ENCODE results near the gene KDM4C. TPM values are rescaled to one million over a fixed set of nuclear protein-coding genes. Genes with fewer than 3 reads are reported as not detected.

KDM4C gene
- total and polyA plus RNA-seq, 11 donors: 4.4 to 19.9 (median 13.3) TPM

DNA sequence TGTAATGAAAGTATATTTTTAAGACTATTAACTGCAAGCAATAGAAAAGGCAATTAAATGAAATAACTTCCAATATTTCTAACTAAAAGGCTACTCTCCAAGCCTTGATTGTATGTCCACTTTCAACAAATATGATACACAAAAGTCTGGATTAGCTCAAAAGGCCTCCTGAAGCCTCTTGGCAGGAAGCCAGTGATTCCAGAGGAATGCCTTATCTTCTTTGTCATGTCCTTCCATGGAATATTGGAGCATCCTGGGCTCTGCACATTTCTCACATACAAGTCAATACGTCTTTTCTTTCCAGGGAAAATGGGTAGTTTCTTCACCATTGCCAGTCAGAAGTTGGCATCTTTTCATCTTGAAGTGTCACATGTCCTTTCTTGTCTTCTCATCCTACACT is 357.8 kb downstream of the KDM4C start:
- Histone ChIP-seq H3K27me3 (no peaks in the 10 kb centered on the region), H3K27ac (no peak overlapping the region), H3K36me3 (peaks cover 0 to 12% (median 0%) of the 10 kb centered on the region in 9 donors), H3K9me3 (no peaks in the 10 kb centered on the region), H3K4me3 (no peak overlapping the region), H3K4me1 (peaks cover 0 to 9% (median 0%) of the 10 kb centered on the region in 12 donors)
- ATAC-seq (no peak), DNase-seq (no peak)
- intact Hi-C loops (cut with DNase I): no loop called here
- WGBS, 4 donors: 0 to 68% (median 30%) methylated on average over 1 of the region's 1 CpG
- TF ChIP-seq, protein P1, sequence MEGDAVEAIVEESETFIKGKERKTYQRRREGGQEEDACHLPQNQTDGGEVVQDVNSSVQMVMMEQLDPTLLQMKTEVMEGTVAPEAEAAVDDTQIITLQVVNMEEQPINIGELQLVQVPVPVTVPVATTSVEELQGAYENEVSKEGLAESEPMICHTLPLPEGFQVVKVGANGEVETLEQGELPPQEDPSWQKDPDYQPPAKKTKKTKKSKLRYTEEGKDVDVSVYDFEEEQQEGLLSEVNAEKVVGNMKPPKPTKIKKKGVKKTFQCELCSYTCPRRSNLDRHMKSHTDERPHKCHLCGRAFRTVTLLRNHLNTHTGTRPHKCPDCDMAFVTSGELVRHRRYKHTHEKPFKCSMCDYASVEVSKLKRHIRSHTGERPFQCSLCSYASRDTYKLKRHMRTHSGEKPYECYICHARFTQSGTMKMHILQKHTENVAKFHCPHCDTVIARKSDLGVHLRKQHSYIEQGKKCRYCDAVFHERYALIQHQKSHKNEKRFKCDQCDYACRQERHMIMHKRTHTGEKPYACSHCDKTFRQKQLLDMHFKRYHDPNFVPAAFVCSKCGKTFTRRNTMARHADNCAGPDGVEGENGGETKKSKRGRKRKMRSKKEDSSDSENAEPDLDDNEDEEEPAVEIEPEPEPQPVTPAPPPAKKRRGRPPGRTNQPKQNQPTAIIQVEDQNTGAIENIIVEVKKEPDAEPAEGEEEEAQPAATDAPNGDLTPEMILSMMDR (IDR thresholded peaks at IDR 0.05): no peak
- no peak for TF ChIP-seq POLR2A (IDR thresholded peaks at IDR 0.05)

DNA sequence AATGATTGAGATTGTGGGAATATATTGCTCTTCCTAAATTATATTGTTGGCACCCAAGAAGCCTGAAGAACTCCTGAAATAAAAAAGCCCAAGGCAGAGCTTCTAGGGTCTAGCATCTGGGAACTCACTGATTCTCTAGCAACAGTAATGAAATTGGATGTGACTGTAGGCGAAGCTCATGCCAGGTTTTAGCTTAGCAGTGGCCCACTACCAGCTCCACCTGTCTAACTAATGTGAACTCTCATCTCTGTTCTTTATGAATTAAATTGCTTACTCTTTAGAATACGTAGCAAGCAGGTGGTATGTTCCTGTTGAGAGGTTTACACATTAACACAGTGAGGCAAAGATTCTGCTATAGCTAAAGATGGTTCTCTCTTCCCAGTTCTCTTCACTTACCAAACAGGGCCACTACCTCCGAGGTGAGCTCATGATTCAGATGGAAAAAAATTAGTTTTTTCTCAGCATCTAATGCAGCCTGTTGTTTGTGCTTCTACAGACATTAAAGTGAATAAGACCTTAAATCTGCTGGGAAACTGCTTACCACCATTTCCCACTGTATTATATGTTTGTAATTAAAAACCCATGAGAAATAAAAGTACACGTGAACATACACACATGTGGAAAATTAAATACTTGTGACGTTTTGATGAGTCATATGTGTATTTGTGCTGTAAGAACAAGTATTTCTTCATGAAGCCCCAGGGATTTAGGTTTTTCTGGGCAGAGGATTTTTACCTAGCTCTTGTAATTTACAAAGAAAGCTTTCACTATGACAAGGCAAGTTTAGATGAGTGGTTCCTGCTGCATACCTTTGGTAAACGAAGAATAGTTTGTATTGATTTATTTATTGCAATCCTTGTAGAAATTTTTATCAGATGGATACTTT is 360.1 kb downstream of the KDM4C start:
- TF ChIP-seq, protein P1 (IDR thresholded peaks at IDR 0.05): no peak
- TF ChIP-seq POLR2A (IDR thresholded peaks at IDR 0.05): no peak
- peaks cover 0 to 9% (median 0%) of the 10 kb centered on the region in 12 donors for H3K4me1 ChIP-seq
- H3K36me3 ChIP-seq: peaks cover 0 to 12% (median 0%) of the 10 kb centered on the region in 9 donors
- no peaks in the 10 kb centered on the region for H3K9me3 ChIP-seq
- no peaks in the 10 kb centered on the region for H3K27me3 ChIP-seq
- 73 to 89% (median 87%) methylated on average over 6 of the region's 6 CpGs for WGBS, 4 donors
- no peak for ATAC-seq
- DNase-seq: no peak
- H3K4me3 ChIP-seq: no peak overlapping the region
- intact Hi-C loops (cut with DNase I): no loop called here
- no peak overlapping the region for H3K27ac ChIP-seq

DNA sequence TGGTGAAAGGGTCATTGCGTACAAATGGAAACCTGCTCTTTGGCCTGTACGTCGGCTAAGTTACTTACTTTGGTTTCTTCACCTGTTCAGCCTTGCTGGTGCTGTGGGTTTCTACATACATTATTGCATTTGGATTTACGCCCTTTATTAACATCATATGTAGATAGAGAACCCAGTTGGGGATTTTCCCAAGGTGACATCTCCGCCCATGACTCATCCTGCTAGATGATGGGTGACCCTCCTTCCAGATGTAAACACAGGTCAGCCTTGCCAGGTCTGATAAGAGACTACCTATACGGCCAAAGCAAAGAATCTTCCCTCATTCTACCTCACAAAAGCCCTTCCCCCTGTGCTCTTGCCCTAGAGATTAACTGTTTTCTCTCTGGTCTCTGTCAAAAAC is 360.9 kb downstream of the KDM4C start:
- Histone ChIP-seq H3K27ac (no peak overlapping the region), H3K27me3 (no peaks in the 10 kb centered on the region), H3K36me3 (peaks cover 0 to 5% (median 0%) of the 10 kb centered on the region in 9 donors), H3K4me3 (no peak overlapping the region), H3K9me3 (no peaks in the 10 kb centered on the region), H3K4me1 (peaks cover 0 to 9% (median 0%) of the 10 kb centered on the region in 12 donors)
- ATAC-seq: no peak
- no peak for DNase-seq
- intact Hi-C loops (cut with DNase I): no loop called here
- WGBS, 4 donors: 88 to 94% (median 90%) methylated on average over 6 of the region's 6 CpGs
- TF ChIP-seq, protein P1 (IDR thresholded peaks at IDR 0.05): no peak
- no peak for TF ChIP-seq POLR2A (IDR thresholded peaks at IDR 0.05)

DNA sequence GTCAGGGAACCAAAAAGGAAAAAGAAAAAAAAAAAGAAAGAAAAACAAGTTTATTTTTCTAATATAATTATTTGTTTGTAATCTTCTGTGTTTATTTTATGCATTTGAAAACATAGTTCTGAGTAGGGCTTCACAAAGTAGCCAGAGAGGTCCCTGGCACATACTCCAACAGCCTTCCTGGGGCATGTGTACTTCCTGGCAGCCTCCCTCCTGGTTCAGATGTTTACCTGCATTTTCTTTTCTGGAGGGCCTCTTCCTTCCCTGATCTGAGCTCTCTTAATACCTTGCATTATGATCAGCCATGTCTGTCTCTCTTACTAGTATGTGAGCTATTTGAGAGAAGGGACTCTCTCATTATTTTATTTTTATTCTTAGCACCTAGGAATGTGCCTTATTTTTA is 361.8 kb downstream of the KDM4C start:
- no peak for TF ChIP-seq POLR2A (IDR thresholded peaks at IDR 0.05)
- TF ChIP-seq, protein P1 (IDR thresholded peaks at IDR 0.05): no peak
- no peaks in the 10 kb centered on the region for H3K9me3 ChIP-seq
- intact Hi-C loops (cut with DNase I): loop anchor here in 1 of 10 donors (10.0 kb wide), 1 partner anchor 65 kb away; no protein-coding TSS in a partner anchor
- H3K4me3 ChIP-seq: no peak overlapping the region
- no peak overlapping the region for H3K27ac ChIP-seq
- DNase-seq (no peak), ATAC-seq (no peak)
- no peaks in the 10 kb centered on the region for H3K27me3 ChIP-seq
- peaks cover 0 to 9% (median 0%) of the 10 kb centered on the region in 12 donors for H3K4me1 ChIP-seq
- peaks cover 0 to 4% (median 0%) of the 10 kb centered on the region in 9 donors for H3K36me3 ChIP-seq

Measured in heart left ventricle (tissue), 16 donors.